HL-60 (cell line): ENCODE data around the gene AFF1.

Experiments used
- GABPA ChIP-seq: IDR thresholded peaks from 2 replicates; pipeline ENCODE4 v1.6.1; 2012; ENCODE audit warnings: low read depth
- POLR2AphosphoS5 ChIP-seq: IDR thresholded peaks from 2 replicates; pipeline ENCODE4 v1.6.1; 2012; ENCODE audit warnings: low read depth
- SPI1 ChIP-seq: IDR thresholded peaks from 2 replicates; pipeline ENCODE4 v1.6.1; 2012; ENCODE audit warnings: low read depth, mild to moderate bottlenecking, borderline replicate concordance
- TF ChIP-seq, protein P1 (sequence below): IDR thresholded peaks from one replicate; pipeline ENCODE4 v1.5.1; 2011; ENCODE audit warnings: low read length, control low read depth, inconsistent platforms; ENCODE audit not compliant: insufficient read depth
- TF ChIP-seq, protein P2 (sequence below): IDR thresholded peaks from 2 replicates; pipeline ENCODE4 v1.6.1; 2012; ENCODE audit warnings: low read depth; ENCODE audit not compliant: insufficient replicate concordance

DNA sequence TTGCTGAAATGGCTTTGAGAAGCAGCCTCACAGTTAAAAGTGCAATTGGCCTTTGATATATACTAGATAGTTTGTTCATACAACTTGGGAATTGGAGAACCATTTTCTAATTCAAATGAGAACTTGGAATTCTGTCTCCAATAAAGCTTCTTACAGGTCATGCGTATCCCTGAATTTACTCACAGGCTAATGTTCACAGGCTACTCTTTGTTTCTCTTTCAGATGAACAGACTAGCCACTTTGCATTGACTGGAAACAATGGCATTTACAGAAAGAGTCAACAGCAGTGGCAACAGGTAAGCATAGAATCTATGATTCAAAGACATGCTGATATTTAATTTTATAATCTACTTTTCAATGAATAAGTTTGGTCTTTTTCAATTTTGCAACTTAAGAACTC is 13.5 kb downstream of the AFF1 start:
- TF ChIP-seq, protein P1, sequence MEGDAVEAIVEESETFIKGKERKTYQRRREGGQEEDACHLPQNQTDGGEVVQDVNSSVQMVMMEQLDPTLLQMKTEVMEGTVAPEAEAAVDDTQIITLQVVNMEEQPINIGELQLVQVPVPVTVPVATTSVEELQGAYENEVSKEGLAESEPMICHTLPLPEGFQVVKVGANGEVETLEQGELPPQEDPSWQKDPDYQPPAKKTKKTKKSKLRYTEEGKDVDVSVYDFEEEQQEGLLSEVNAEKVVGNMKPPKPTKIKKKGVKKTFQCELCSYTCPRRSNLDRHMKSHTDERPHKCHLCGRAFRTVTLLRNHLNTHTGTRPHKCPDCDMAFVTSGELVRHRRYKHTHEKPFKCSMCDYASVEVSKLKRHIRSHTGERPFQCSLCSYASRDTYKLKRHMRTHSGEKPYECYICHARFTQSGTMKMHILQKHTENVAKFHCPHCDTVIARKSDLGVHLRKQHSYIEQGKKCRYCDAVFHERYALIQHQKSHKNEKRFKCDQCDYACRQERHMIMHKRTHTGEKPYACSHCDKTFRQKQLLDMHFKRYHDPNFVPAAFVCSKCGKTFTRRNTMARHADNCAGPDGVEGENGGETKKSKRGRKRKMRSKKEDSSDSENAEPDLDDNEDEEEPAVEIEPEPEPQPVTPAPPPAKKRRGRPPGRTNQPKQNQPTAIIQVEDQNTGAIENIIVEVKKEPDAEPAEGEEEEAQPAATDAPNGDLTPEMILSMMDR: no peak
- no peak for TF ChIP-seq POLR2AphosphoS5
- no peak for TF ChIP-seq GABPA
- no peak for TF ChIP-seq SPI1
- TF ChIP-seq, protein P2, sequence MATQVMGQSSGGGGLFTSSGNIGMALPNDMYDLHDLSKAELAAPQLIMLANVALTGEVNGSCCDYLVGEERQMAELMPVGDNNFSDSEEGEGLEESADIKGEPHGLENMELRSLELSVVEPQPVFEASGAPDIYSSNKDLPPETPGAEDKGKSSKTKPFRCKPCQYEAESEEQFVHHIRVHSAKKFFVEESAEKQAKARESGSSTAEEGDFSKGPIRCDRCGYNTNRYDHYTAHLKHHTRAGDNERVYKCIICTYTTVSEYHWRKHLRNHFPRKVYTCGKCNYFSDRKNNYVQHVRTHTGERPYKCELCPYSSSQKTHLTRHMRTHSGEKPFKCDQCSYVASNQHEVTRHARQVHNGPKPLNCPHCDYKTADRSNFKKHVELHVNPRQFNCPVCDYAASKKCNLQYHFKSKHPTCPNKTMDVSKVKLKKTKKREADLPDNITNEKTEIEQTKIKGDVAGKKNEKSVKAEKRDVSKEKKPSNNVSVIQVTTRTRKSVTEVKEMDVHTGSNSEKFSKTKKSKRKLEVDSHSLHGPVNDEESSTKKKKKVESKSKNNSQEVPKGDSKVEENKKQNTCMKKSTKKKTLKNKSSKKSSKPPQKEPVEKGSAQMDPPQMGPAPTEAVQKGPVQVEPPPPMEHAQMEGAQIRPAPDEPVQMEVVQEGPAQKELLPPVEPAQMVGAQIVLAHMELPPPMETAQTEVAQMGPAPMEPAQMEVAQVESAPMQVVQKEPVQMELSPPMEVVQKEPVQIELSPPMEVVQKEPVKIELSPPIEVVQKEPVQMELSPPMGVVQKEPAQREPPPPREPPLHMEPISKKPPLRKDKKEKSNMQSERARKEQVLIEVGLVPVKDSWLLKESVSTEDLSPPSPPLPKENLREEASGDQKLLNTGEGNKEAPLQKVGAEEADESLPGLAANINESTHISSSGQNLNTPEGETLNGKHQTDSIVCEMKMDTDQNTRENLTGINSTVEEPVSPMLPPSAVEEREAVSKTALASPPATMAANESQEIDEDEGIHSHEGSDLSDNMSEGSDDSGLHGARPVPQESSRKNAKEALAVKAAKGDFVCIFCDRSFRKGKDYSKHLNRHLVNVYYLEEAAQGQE: no peak
